Chondrocyte (in vitro differentiated cells): ENCODE data around the gene MEPE. TPM values are rescaled to one million over a fixed set of nuclear protein-coding genes. Genes with fewer than 3 reads are reported as not detected.

Experiments
- DNase-seq: peaks from one replicate; pipeline ENCODE4 v3.0.0; 2021; ENCODE audit warnings: mixed read lengths, low spot score
- H3K27ac Mint-ChIP-seq: one replicate; pipeline ENCODE4 v1.8.0; 2021; ENCODE audit warnings: mild to moderate bottlenecking, moderate library complexity, mixed read lengths; ENCODE audit not compliant: unreplicated experiment
- H3K27me3 Mint-ChIP-seq: 2 replicates; pipeline ENCODE4 v1.8.0; 2021; ENCODE audit warnings: low read depth, mixed read lengths
- H3K36me3 Mint-ChIP-seq: 2 replicates; pipeline ENCODE4 v1.8.0; 2021; ENCODE audit warnings: low read depth, mixed read lengths
- H3K4me1 Mint-ChIP-seq: 2 replicates; pipeline ENCODE4 v1.8.0; 2021; ENCODE audit warnings: low read depth, mild to moderate bottlenecking, mixed read lengths
- H3K4me3 Mint-ChIP-seq: one replicate; pipeline ENCODE4 v1.8.0; 2021; ENCODE audit warnings: mild to moderate bottlenecking, moderate library complexity, mixed read lengths; ENCODE audit not compliant: unreplicated experiment
- H3K9me3 Mint-ChIP-seq: 2 replicates; pipeline ENCODE4 v1.8.0; 2021; ENCODE audit warnings: low read depth, mixed read lengths
- CTCF ChIP-seq: fragments of 200-600 bp; sonication (generic); IDR thresholded peaks from 2 replicates; pipeline ENCODE4 v1.5.0; 2021; ENCODE audit warnings: antibody characterized with exemption, mild to moderate bottlenecking, moderate library complexity
- total RNA-seq: library from RNA; stranded (reverse); gene quantifications from 3 replicates; pipeline ENCODE4 v1.2.1, GENCODE V29; 2021

MEPE gene
- total RNA-seq, 1 donor from 2014 or later: not detected

- no peaks in the 10 kb centered on the region for H3K27me3 Mint-ChIP-seq
- no peak for TF ChIP-seq CTCF
- H3K4me3 Mint-ChIP-seq: no peak overlapping the region
- H3K4me1 Mint-ChIP-seq: peaks cover 9% of the 10 kb centered on the region
- H3K36me3 Mint-ChIP-seq: no peaks in the 10 kb centered on the region
- no peaks in the 10 kb centered on the region for H3K9me3 Mint-ChIP-seq
- no peak overlapping the region for H3K27ac Mint-ChIP-seq
- DNase-seq: no peak
These were observed 8.4 kb upstream of the MEPE start for GRCh38 chr4:87824352-87824751.

- H3K27me3 Mint-ChIP-seq: no peaks in the 10 kb centered on the region
- H3K4me1 Mint-ChIP-seq: peaks cover 14% of the 10 kb centered on the region
- H3K27ac Mint-ChIP-seq: no peak overlapping the region
- H3K9me3 Mint-ChIP-seq: no peaks in the 10 kb centered on the region
- no peak overlapping the region for H3K4me3 Mint-ChIP-seq
- TF ChIP-seq CTCF: no peak
- no peak for DNase-seq
- H3K36me3 Mint-ChIP-seq: no peaks in the 10 kb centered on the region
These were observed 1.6 kb downstream of the MEPE start for GRCh38 chr4:87834401-87834800.

- Mint-ChIP-seq H3K36me3 (no peaks in the 10 kb centered on the region), H3K4me3 (no peak overlapping the region), H3K27me3 (no peaks in the 10 kb centered on the region), H3K9me3 (no peaks in the 10 kb centered on the region), H3K4me1 (peaks cover 14% of the 10 kb centered on the region), H3K27ac (no peak overlapping the region)
- DNase-seq: no peak
- no peak for TF ChIP-seq CTCF
These were observed 2.4 kb downstream of the MEPE start for GRCh38 chr4:87835197-87835596.

GRCh38 chr4:87835743-87836142 lies 3.0 kb downstream of the MEPE start:
- Mint-ChIP-seq H3K9me3 (no peaks in the 10 kb centered on the region), H3K4me3 (no peak overlapping the region)
- no peak for DNase-seq

GRCh38 chr4:87838205-87838604 lies 5.4 kb downstream of the MEPE start:
- DNase-seq: no peak
- Mint-ChIP-seq H3K27ac (no peak overlapping the region), H3K27me3 (no peaks in the 10 kb centered on the region), H3K36me3 (no peaks in the 10 kb centered on the region), H3K9me3 (no peaks in the 10 kb centered on the region), H3K4me1 (peaks cover 17% of the 10 kb centered on the region), H3K4me3 (no peak overlapping the region)
- TF ChIP-seq CTCF: peak; percentile 77

More at GRCh38 chr4:87835743-87836142, 3.0 kb downstream of the MEPE start:
- no peaks in the 10 kb centered on the region for H3K27me3 Mint-ChIP-seq
- no peak overlapping the region for H3K27ac Mint-ChIP-seq
- H3K36me3 Mint-ChIP-seq: no peaks in the 10 kb centered on the region
- peaks cover 14% of the 10 kb centered on the region for H3K4me1 Mint-ChIP-seq
- TF ChIP-seq CTCF: no peak
